HG02642 (cell line): Measurements from ENCODE around the gene SIRPD.
"Not testable (repeated sequence)": the region's sequence is repeated elsewhere in the genome, so short reads cannot be mapped to it uniquely, and the experiment has no call there.

ENCODE experiments used
- ATAC-seq: cut with Tn5 transposase; IDR thresholded peaks from one replicate; pipeline ENCODE4 v1.9.1; 2021; ENCODE audit warnings: mild to moderate bottlenecking; ENCODE audit not compliant: unreplicated experiment, poor library complexity

The SIRPD gene

DNA sequence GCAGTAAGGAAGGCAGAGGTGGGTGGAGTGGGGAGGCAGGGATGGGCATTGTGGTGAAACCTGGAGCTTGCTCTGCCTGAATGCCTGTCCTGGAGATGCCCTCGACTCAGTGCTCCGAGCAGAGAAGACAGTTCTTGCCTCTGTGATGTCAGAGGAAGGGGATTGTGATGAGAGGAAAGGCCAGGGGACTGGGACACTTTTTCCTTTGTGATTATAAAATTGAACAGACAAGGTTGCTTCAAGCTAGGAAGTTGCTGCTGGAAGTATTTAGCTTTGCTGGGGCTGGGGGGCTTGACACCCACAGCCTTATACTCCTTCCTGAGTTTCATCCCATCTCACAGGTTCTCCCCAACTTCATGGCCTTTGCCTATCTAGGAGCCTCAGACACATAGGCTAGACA lies at the start of gene SIRPD:
Gene SIRPD, minus strand, starts transcription at position 101 of the 400 bp plus-strand sequence. Its CDS starts 52 bp downstream, at position 49.
- ATAC-seq, result no peak

DNA sequence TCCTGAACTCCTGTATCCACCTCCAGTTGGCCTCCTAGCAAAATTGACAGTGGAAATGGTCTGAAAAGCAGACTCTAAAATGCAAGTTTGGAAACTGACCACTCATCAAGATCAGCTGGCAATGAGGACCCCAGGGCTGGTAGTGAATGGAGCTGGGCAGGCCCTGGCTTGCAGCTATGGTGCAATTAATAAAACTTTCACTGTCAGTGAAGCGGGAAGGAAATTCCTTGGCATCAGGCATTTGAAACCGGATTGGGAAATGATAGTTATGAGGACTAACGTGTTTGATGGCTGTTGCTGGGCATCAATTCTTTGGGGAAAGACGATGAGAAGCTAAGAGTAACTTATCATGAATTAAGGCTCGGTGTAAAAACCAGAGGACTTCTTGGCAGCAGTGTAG lies 43.2 kb upstream of the SIRPD start:
- ATAC-seq, result no peak

DNA sequence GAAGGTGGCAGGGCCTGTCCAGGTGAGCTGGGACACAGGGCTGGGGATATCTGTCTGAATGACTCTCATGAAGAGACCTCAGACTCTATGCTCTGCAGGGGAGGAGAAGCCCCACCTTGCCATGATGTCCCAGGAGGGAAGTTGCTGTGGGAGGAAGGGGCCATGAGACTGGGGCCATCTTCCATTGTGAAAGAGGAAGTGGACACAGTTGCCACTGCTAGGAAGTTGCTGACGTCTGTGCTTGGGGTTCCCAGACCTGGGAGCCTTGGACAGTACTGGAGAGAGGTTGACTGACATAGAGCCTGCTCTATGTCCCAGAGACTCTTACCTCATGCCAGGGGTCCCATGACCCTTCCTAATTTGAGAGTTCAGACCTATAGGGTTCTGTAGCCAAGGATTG lies 37.8 kb upstream of the SIRPD start:
- ATAC-seq, result no peak

DNA sequence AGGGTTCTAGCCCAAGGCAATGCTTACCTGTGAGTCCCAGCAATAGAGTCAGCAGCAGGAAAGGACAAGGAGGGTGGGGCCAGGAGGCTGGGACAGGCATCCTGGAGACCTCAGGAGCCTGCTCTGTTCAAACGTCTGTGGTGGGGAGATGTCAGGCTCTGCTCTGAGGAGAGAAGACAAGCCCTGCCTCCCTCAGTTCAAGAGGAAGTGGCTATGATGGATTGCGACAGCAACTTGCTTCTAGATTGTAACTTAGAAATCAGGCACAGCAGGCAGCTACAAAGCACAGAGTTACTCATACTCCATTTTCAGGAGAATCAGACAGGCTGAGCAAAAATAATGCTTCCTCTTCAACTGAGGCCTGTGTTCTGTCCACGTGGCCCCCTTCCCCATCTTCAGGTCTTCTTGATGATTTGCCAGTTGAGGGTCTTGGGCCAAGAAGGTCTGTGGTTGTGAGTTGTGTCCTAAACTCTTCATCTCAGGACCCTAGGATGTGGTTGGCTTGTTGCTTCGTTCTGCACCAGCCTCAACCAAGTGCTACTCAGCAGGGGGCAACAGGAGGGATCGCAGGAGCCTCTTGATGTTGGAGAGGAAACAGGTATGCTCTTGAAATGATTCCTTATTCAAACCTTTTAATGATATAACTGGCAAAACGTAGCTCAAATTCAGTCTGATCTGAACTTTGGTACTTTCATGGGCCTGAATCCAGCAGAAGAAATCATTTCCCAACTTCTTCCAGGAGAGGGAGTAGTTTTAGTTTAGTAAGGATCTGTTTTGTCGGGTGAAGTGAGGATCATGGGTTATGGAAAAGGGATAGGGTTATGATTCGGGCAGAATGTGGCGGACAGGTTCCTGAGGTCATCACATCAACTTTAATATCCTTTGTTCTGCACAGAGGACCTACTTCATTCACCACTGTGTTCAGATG lies 31.3 kb upstream of the SIRPD start:
- ATAC-seq, result no peak

DNA sequence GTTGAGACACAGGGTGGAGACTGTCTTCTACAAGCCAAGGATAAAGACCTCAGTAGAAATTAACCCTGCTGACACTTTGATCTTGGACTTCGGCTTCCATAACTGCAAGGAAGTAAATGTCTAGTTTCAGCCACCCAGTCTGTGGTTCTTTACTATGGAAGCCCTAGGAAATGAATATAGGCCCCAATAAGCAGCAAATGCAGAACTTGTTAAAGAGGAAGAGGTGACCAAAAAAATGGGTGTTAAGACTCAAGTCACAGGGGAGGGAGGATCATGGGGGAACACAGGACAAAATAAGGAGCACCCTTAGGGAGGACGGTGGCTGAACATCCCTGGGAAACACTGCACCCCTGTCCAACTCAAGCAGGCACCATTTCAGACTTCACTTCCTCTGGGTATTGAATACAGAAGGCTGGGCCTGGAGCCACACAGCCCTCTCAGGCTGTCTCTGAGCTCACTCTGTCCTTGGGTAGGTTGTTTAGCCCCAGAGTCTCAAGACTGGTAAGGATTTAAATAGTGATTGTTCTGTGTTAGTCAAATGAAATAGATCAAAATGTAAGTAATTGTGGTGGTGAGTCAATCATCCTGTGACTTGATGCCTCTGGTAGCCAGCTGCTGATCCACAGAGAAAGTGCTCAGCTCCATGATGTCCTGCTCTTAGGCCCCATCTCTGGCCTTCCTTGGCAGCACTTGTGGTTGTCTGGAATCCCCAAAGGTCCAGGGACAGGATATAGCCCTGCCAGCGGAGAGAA lies 30.5 kb upstream of the SIRPD start:
- ATAC-seq, result no peak

DNA sequence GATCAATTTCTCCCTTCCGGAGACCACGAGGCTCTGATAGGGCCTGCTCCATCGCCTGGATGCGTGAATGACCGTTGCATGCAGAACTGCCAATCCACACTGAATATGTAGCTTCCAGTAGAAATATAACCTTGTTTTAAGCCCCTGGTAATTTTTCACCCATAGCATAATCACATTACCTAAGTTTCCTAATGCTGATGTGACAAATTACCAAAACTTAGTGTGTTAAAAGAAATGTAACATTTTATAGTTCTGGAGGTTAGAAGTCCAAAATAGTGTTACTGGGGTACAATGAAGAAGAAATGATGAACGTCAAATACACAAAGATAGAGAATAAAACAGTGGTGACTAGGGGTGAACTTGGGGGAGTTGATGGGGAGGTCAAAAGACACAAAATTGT lies 22.0 kb upstream of the SIRPD start:
- no peak for ATAC-seq

DNA sequence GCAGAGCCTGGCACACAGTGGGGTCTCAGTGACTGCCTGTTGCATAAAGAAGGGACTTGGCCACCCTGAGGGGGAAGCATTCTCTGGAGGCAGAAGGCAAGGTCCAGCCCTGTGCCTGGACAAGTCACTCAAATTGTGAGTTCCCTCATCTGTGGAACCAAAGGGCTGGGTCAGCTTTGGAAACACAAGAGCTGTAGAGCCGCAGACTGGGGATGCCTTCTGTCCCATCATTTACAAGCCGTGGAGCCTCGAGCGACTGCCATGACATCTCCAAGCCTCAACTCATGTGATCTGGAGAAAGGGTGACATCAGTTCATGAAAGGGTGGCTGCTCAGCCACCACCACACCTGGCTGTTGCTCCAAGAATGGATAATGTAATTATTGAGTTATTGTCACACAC lies 20.4 kb upstream of the SIRPD start:
- no peak for ATAC-seq

DNA sequence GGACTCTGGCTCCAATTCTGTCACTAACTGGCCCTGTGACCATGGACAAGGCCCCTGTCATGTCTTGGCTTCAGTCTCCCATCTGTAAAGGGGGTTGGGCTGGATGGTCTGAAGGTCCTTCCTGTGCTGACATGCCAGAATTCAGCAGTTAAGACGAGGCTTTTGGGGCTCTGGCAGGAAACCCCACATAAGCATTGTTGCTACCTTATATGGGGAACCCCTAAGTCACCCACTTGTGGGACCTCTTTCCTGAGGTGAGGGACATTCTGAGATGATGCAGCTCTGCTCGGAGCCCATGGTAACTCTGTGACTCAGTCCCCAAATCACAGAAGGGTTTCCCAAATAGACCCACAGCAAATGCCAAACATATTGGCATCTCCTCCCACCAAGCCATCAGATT lies 19.8 kb upstream of the SIRPD start:
- not testable (repeated sequence) for ATAC-seq

DNA sequence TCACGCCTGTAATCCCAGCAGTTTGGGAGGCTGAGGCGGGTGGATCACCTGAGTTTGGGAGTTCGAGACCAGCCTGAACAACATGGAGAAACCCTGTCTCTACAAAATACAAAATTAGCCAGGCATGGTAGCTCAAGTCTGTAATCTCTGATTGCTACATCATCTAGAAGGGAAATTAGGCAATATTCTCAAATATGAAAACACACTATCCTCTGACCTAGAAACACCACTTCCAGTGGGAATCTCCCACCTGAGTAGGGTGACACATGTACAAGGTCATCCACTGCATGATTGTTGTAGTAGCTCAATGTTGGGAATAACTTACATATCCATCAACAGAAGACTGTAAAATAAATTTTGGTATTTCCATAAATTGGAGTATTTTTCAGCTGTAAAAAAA lies 19.1 kb upstream of the SIRPD start:
- no peak for ATAC-seq

DNA sequence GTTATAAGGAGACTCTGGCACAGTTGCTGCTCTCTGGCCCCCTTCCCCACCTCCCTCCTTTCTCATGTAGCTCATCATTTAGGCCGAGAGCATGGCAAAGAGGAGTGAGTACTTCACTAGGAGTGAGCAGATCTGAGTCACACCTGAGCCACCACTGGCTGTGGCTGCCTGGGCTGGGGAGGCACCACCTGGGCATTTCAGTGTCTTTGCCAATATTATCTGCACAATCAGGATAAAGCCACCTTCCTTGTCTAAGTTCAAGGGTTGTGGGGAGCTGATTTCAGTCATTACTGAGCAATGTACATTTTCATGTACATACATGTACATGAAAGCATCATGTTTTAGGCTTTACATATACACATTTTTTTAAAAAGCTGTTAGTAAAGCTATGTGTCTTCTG lies 18.5 kb upstream of the SIRPD start:
- ATAC-seq, result not testable (repeated sequence)

DNA sequence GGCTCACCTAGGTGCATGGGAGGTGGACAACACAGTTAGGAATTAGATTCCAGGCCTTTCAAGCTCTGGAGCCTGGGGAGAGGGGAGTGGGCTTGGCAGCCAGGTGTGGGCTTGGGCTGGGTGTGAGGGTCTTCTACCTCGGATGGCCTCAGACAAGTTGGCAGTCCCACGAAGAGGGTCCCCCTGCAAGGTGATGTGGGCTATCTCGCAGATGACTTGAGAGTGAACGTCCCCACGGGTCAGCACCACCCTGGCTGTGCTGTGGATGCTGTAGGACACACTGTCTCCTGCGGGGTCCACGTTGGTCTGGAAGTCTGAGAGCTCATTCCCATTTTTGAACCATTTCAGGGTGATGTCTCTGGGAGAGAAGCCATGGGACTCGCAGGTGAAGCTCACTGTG lies 14.1 kb upstream of the SIRPD start:
- ATAC-seq, result not testable (repeated sequence)

DNA sequence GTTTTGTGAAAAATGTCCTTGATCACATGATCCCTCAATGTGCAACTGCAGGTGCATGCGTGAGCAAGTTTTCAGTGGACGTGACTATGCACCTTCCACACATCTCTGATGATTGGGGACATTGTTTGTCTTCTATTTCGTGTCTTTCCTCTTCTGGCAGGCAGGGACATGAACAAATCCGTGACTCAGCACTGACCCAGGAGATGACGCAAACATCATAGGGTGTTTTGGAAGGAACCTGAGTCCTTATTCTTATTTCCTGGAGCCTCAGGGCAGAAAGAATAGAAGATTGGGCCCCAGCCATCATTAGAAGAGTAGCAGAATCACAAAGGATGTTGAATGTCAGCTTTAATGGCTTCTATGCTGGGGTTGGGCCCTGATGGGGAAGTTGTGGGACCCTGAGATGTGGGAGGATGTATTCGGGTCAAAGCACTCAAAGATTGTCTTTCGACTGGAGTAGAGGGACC lies 11.9 kb upstream of the SIRPD start:
- no peak for ATAC-seq

DNA sequence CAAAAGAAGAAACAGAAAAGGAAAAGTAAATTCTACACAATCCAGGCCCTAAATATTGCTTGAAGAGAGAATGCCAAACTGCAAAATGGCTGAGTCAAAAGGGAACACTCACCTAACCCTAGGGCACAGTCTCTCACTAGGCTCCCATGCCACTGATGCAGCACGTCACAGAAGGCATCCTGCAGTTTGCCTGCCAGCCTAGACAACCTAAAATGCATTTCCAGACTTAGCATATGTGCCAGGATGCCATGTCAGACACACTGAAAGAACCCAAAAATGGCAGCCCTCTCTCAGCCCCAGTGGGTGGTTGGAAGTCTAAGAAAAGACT lies 10.6 kb upstream of the SIRPD start:
- no peak for ATAC-seq

DNA sequence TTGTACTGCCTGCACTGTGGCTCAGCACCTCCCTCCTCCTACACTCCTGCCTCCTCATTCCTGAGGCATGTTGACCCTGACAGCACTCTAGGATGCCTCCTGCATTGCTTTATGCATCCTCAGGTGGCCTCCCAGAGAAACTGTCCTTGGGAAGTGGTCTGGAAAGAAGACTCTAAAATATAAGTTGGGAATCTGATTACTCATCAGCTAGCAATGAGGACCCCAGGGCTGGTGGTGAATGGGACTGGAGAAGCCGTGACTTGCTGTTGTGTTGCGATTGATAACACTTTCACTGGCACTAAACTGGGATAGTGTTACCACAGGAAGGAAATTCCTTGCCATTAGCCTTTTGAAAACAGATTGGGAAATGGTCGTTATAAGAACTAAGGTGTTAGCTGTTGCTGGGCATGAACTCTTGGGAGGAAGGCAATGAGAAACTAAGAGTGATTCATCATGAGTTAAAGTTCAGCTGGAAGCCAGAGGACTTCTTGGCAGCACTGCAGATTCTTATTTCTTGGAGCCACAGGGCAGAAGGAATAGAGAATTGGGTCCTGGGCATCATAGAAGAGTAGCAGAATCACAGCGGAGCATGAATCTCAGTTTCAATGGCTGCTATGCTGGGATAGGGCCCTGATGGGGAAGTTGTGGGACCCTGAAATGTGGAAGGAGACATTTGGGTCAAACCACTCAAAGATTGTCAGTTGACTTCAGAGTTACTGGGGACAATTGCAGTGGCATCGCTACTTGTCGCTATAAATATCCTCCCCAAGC lies 10.1 kb upstream of the SIRPD start:
- no peak for ATAC-seq

DNA sequence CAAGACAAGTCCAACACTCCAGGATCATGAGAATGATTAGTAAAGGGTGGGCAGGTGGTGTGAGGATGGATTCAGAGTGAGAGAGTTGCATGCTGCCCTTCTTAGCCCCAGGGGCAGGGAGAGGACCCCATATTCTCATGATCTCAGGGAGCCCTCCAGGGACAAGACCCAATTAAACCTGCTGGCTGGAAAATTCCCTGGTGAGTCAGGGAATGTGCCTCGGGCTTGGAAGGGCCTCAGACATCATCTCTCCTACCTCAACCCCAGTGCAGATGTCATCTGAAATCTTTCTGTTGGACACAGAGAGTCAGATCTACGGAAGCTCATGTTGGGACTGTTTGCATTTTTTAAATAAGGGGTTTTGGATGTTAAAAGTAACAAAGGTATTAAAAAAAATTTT lies 9.2 kb upstream of the SIRPD start:
- ATAC-seq, result no peak

DNA sequence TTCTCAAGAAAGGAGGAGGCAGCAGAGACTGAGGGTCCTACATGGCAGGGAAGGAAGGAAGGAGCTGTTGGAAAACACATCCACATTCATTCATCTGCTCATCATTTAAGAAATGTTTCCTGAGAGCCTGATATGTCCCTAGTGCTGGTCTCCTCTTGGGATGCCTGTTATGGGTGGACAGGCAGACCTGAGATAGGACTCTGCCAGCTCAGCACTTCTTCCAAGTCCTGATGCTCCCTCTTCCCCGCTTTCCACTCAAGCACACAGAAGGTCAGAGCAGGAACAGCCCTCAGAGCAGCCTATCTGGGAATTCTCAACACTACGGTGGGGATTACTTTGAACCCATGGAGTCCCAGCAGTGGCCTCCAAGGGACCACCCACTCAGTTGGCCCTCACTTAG lies 8.0 kb upstream of the SIRPD start:
- ATAC-seq, result no peak

DNA sequence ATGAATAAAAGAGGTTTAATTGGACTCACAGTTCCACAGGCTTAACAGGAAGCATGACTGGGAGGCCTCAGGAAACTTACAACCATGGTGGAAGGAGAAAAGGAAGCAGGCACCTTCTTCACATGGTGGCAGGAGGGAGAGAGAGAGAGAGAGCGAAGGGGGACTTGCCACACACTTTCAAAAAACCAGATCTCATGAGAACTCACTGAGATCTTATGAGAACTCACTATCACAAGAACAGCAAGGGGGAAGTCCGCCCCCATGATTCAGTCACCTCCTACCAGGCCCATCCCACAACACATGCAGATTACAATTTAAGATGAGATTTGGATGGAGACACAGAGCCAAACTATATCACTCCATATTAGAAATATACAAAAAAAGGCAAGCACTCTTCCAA lies 6.1 kb upstream of the SIRPD start:
- ATAC-seq, result no peak

DNA sequence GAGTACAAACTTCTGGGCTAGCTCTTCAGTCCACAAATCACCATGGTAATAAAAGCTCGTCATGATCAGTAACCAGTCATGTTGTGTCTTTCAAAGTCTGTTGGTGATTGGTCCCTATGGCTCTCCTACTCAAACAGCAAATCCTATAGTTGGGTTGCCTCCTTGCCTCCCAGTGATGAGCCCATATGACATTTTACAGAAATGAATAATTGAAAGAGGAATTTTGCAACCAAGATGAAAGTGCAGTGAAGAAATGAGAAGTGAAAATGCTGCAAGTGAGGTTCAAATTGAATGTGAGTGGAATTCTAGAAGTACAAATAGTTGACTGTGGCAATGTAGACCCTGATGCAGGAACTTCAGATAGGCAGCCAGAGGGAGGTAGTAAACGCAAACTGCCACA lies 5.1 kb upstream of the SIRPD start:
- ATAC-seq, result no peak

DNA sequence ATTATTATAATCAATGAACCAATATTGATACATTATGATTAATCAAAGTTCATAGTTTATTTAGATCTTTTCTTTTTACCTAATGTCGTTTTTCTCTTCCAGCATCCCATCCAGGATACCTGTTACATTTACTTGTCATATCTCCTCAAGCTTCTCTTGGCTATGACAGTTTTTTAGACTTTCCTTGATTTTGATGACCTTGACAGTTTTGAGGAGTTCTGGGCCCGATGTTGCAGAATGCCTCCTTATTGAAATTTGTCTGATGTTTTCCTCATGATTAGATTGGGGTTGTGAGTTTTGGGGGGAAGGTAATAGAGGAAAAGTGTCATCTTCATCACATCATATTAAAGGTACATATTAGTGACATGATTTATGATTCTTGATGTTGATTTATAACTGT lies 3.8 kb upstream of the SIRPD start:
- ATAC-seq, result no peak

DNA sequence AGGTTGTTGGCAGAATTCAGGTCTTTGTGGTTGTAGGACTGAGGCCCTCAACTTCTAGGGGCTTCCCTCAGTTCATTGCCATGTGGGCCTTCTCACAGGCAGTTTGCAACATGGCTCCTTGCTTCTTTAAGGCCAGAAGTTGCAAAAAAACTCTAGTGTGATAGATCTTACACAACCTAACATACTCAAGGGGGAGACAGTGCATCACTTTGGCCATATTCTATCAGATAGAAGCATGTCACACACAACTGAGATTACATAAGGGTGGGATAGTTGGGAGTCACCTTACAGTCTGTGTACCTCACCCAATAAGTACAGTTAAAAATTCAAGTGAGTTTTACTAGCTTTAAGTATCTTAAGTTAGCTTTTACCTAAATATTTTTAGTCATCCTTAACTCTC lies 1.6 kb downstream of the SIRPD start:
- ATAC-seq, result no peak
